ENCODE measurements around the gene DNAJC4. TPM values are rescaled to one million over a fixed set of nuclear protein-coding genes. Genes with fewer than 3 reads are reported as not detected.

The DNAJC4 gene
- total RNA-seq, 1 donor from 2014 or later: 3.9 TPM

GRCh38 chr11:64265176-64266160 is 35.1 kb downstream of the DNAJC4 start:
- Mint-ChIP-seq H3K4me3 (no peak overlapping the region), H3K27me3 (ENCODE audit: insufficient read depth, low read depth) (peaks cover 16% of the 10 kb centered on the region), H3K4me1 (peaks cover 21% of the 10 kb centered on the region), H3K27ac (no peak overlapping the region), H3K9me3 (no peaks in the 10 kb centered on the region), H3K36me3 (peaks cover 7% of the 10 kb centered on the region)
- Histone ChIP-seq H3K4me1 (peaks cover 7% of the 10 kb centered on the region), H3K9ac (no peak overlapping the region), H3F3A (ENCODE audit: low read depth) (peaks cover 25% of the 10 kb centered on the region), H3K27ac (no peak overlapping the region), H3K36me3 (no peaks in the 10 kb centered on the region), H3K27me3 (no peaks in the 10 kb centered on the region), H3K4me2 (no peak overlapping the region), H3K4me3 (no peak overlapping the region), H3K79me2 (ENCODE audit: low read depth) (no peaks in the 10 kb centered on the region), H2AFZ (replicated peaks) (no peak overlapping the region), H4K20me1 (ENCODE audit: low read depth) (peaks cover 4% of the 10 kb centered on the region), H3K9me3 (ENCODE audit: low read depth) (no peaks in the 10 kb centered on the region)
- no peak for DNase-seq (ENCODE audit: low spot score)
- TF ChIP-seq, protein P1, sequence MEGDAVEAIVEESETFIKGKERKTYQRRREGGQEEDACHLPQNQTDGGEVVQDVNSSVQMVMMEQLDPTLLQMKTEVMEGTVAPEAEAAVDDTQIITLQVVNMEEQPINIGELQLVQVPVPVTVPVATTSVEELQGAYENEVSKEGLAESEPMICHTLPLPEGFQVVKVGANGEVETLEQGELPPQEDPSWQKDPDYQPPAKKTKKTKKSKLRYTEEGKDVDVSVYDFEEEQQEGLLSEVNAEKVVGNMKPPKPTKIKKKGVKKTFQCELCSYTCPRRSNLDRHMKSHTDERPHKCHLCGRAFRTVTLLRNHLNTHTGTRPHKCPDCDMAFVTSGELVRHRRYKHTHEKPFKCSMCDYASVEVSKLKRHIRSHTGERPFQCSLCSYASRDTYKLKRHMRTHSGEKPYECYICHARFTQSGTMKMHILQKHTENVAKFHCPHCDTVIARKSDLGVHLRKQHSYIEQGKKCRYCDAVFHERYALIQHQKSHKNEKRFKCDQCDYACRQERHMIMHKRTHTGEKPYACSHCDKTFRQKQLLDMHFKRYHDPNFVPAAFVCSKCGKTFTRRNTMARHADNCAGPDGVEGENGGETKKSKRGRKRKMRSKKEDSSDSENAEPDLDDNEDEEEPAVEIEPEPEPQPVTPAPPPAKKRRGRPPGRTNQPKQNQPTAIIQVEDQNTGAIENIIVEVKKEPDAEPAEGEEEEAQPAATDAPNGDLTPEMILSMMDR (IDR thresholded peaks at IDR 0.05): no peak
- TF ChIP-seq EZH2 (IDR thresholded peaks at IDR 0.05) (no peak), EZH2phosphoT487 (IDR thresholded peaks at IDR 0.05) (no peak)

- Mint-ChIP-seq H3K4me1 (peaks cover 21% of the 10 kb centered on the region), H3K4me3 (peak overlapping the region; percentile 59), H3K27ac (no peak overlapping the region), H3K27me3 (ENCODE audit: insufficient read depth, low read depth) (peaks cover 19% of the 10 kb centered on the region), H3K9me3 (no peaks in the 10 kb centered on the region), H3K36me3 (peaks cover 7% of the 10 kb centered on the region)
- DNase-seq (ENCODE audit: low spot score): no peak
- Histone ChIP-seq H4K20me1 (ENCODE audit: low read depth) (peaks cover 4% of the 10 kb centered on the region), H3K27me3 (no peaks in the 10 kb centered on the region), H3F3A (ENCODE audit: low read depth) (peaks cover 28% of the 10 kb centered on the region), H3K9me3 (ENCODE audit: low read depth) (no peaks in the 10 kb centered on the region), H3K36me3 (no peaks in the 10 kb centered on the region), H3K4me1 (peaks cover 7% of the 10 kb centered on the region), H3K79me2 (ENCODE audit: low read depth) (no peaks in the 10 kb centered on the region), H3K4me3 (no peak overlapping the region), H3K27ac (no peak overlapping the region), H2AFZ (replicated peaks) (no peak overlapping the region), H3K9ac (no peak overlapping the region), H3K4me2 (no peak overlapping the region)
- TF ChIP-seq EZH2phosphoT487 (IDR thresholded peaks at IDR 0.05) (no peak), EZH2 (IDR thresholded peaks at IDR 0.05) (no peak)
- TF ChIP-seq, protein P1 (IDR thresholded peaks at IDR 0.05): no peak
These were observed 36.0 kb downstream of the DNAJC4 start for GRCh38 chr11:64266339-64266738.

- H3K36me3 Mint-ChIP-seq: peaks cover 4% of the 10 kb centered on the region
- H3K27me3 Mint-ChIP-seq (ENCODE audit: insufficient read depth, low read depth): peaks cover 16% of the 10 kb centered on the region
- no peak overlapping the region for H3K27ac Mint-ChIP-seq
- peak overlapping the region; percentile 95 for H3K4me3 Mint-ChIP-seq
- no peak overlapping the region for H3K4me2 ChIP-seq
- H3K9me3 Mint-ChIP-seq: no peaks in the 10 kb centered on the region
- H3K36me3 ChIP-seq: no peaks in the 10 kb centered on the region
- no peak for TF ChIP-seq EZH2 (IDR thresholded peaks at IDR 0.05)
- no peak for TF ChIP-seq EZH2phosphoT487 (IDR thresholded peaks at IDR 0.05)
- TF ChIP-seq, protein P1 (IDR thresholded peaks at IDR 0.05): no peak
- peaks cover 4% of the 10 kb centered on the region for H4K20me1 ChIP-seq (ENCODE audit: low read depth)
- no peaks in the 10 kb centered on the region for H3K9me3 ChIP-seq (ENCODE audit: low read depth)
- no peaks in the 10 kb centered on the region for H3K79me2 ChIP-seq (ENCODE audit: low read depth)
- no peak overlapping the region for H2AFZ ChIP-seq (replicated peaks)
- H3K4me1 ChIP-seq: peaks cover 12% of the 10 kb centered on the region
- peaks cover 28% of the 10 kb centered on the region for H3K4me1 Mint-ChIP-seq
- no peak overlapping the region for H3K9ac ChIP-seq
- no peak for DNase-seq (ENCODE audit: low spot score)
- no peak overlapping the region for H3K4me3 ChIP-seq
- peaks cover 30% of the 10 kb centered on the region for H3F3A ChIP-seq (ENCODE audit: low read depth)
- no peak overlapping the region for H3K27ac ChIP-seq
- no peaks in the 10 kb centered on the region for H3K27me3 ChIP-seq
These were observed 37.0 kb downstream of the DNAJC4 start for GRCh38 chr11:64267207-64267945.
